K562 (cell line): ENCODE measurements around the gene THADA. TPM values are rescaled to one million over a fixed set of nuclear protein-coding genes. Genes with fewer than 3 reads are reported as not detected.

Source experiments
- ATAC-seq: fragments of 200-7000 bp; cut with Tn5 transposase; 3 replicates; pipeline ENCODE4 v1.9.1; 2020; ENCODE audit warnings: moderate library complexity
- BruUV-seq: library from RNA; stranded (reverse); fragments of 400-500 nt; replicated peaks from 2 replicates; lab custom pipeline; 2021; lab: Mats Ljungman, UMichigan
- CTCF ChIA-PET: fragments of 300-600 bp; formaldehyde crosslinking; extraction: SDS; loops from one replicate; lab custom pipeline; 2021; ENCODE audit warnings: low intra/inter-chr PET ratio; lab: Yijun Ruan, JAX
- POLR2A ChIA-PET: fragments of 300-600, 350-650 bp; sonication (Branson Sonifier 250); formaldehyde crosslinking; extraction: SDS; loops from one replicate; lab custom pipeline; 2021; ENCODE audit warnings: antibody characterized with exemption, inconsistent platforms; lab: Yijun Ruan, JAX
- DNase-seq, 4 experiments: peaks; one replicate each; pipeline versions ENCODE4 v3.0.0 to v3.0.0-alpha.2; 2011 to 2018; ENCODE audit warnings: low spot score in 3 of 4, mixed read lengths in 3 of 4; ENCODE audit errors: extremely low read depth in 1 of 4
- FAIRE-seq: peaks from 2 replicates; lab custom pipeline; 2011; peaks lifted over from hg19 to GRCh38; lab: Jason Lieb, UNC
- H2AFZ ChIP-seq: 2 replicates; pipeline ENCODE4 v1.6.0; 2011; ENCODE audit warnings: low read depth, low read length, control low read depth, inconsistent platforms
- H3K27ac ChIP-seq: fragments of 200-600 bp; 3 replicates; pipeline ENCODE4 v1.8.0; 2011; ENCODE audit warnings: low read depth, mild to moderate bottlenecking, control low read depth, inconsistent platforms, low read length, moderate library complexity, mixed read lengths; ENCODE audit errors: extremely low read depth
- H3K27me3 ChIP-seq, 2 experiments: fragments of 300-600 bp in 1 of 2; 2 replicates in 1 of 2; 3 replicates in 1 of 2; pipeline versions ENCODE4 v1.6.0 to v1.8.0; 2011; ENCODE audit warnings: inconsistent platforms in 2 of 2, low read length in 2 of 2, mild to moderate bottlenecking in 1 of 2, mixed read lengths in 1 of 2, moderate library complexity in 1 of 2; ENCODE audit not compliant: control insufficient read depth in 2 of 2, insufficient read depth in 2 of 2
- H3K36me3 ChIP-seq: fragments of 300-600 bp; 3 replicates; pipeline ENCODE4 v1.8.0; 2011; ENCODE audit warnings: mild to moderate bottlenecking, low read length, inconsistent platforms; ENCODE audit not compliant: control insufficient read depth, insufficient read depth
- H3K4me1 ChIP-seq, 2 experiments: fragments of 200-600 bp in 1 of 2; replicated peaks in 1 of 2; 2 replicates in 1 of 2; 3 replicates in 1 of 2; pipeline versions ENCODE4 v1.5.1 to v1.8.0; 2011; ENCODE audit warnings: inconsistent platforms in 2 of 2, low read length in 2 of 2, mild to moderate bottlenecking in 1 of 2, mixed read lengths in 1 of 2, moderate library complexity in 1 of 2; ENCODE audit not compliant: control insufficient read depth in 2 of 2, insufficient read depth in 2 of 2
- H3K4me2 ChIP-seq: 2 replicates; pipeline ENCODE4 v1.6.1; 2011; ENCODE audit warnings: low read length, control low read depth, inconsistent platforms, mixed read lengths; ENCODE audit not compliant: insufficient read depth
- H3K4me3 ChIP-seq: fragments of 200-600 bp; sonication (generic), shearing (Covaris generic); 2 replicates; pipeline ENCODE4 v1.5.1; 2016; ENCODE audit warnings: control low read depth, inconsistent platforms
- H3K79me2 ChIP-seq: fragments of 200-600 bp; 3 replicates; pipeline ENCODE4 v1.8.0; 2011; ENCODE audit warnings: low read length, inconsistent platforms; ENCODE audit not compliant: control insufficient read depth, insufficient read depth
- H3K9ac ChIP-seq, 2 experiments: 2 replicates each; pipeline versions ENCODE4 v1.6.0 to v1.6.1; 2011; ENCODE audit warnings: low read depth in 2 of 2, low read length in 2 of 2, control low read depth in 1 of 2, inconsistent platforms in 1 of 2, mild to moderate bottlenecking in 1 of 2, mixed read lengths in 1 of 2; ENCODE audit not compliant: insufficient read depth in 1 of 2
- H3K9me1 ChIP-seq: one replicate; pipeline ENCODE4 v1.6.0; 2011; ENCODE audit warnings: inconsistent platforms, mild to moderate bottlenecking, low read length, moderate library complexity; ENCODE audit not compliant: control insufficient read depth, insufficient read depth
- H3K9me3 ChIP-seq: replicated peaks from 2 replicates; pipeline ENCODE4 v1.5.1; 2011; ENCODE audit warnings: low read depth, low read length, inconsistent platforms; ENCODE audit not compliant: control insufficient read depth, insufficient read depth
- H4K20me1 ChIP-seq: replicated peaks from 2 replicates; pipeline ENCODE4 v1.6.1; 2011; ENCODE audit warnings: low read length, inconsistent platforms, mixed read lengths; ENCODE audit not compliant: control insufficient read depth, insufficient read depth
- CHD1 ChIP-seq: fragments of 200-600 bp; sonication (generic); IDR thresholded peaks from one replicate; pipeline ENCODE4 v1.6.1; 2012; ENCODE audit warnings: mild to moderate bottlenecking, moderate library complexity, low read length, inconsistent platforms
- NFIC ChIP-seq: fragments of 450-650 bp; IDR thresholded peaks from 2 replicates; pipeline ENCODE4 v1.6.1; 2017; ENCODE audit warnings: mild to moderate bottlenecking, inconsistent platforms
- OTX1 ChIP-seq: fragments of 450-650 bp; formaldehyde crosslinking; IDR thresholded peaks from 2 replicates; pipeline ENCODE4 v1.4.0; 2022; ENCODE audit warnings: mild to moderate bottlenecking
- PCBP1 ChIP-seq: fragments of 200-400 bp; formaldehyde crosslinking; IDR thresholded peaks from 2 replicates; pipeline ENCODE4 v1.6.1; 2018; ENCODE audit warnings: mild to moderate bottlenecking, low read depth, low read length; ENCODE audit not compliant: poor library complexity, severe bottlenecking
- ZNF253 ChIP-seq: fragments of 250-450 bp; sonication (Bioruptor Pico); conservative IDR thresholded peaks from 2 replicates; pipeline ENCODE4 v1.6.1; 2021; ENCODE audit warnings: mild to moderate bottlenecking
- WGBS: fragments of 100-300 bp; shearing (Covaris generic); methylation state at CpG from one replicate; pipeline ENCODE4 v1.1.6; 2016; ENCODE audit warnings: low coverage, mixed read lengths; ENCODE audit not compliant: insufficient coverage; ENCODE audit errors: missing lambda C conversion rate; 5-methylcytosine and 5-hydroxymethylcytosine counted together
- in situ Hi-C: fragments of 300-500 bp; cut with MboI; formaldehyde crosslinking; loops from 4 replicates; pipeline ENCODE4 v1.15.0; 2018; ENCODE audit warnings: inconsistent platforms, mixed read lengths
- intact Hi-C: fragments of 100-400 bp; cut with micrococcal nuclease; formaldehyde crosslinking; loops from 2 replicates; pipeline ENCODE4 v1.14.2; 2022
- polyA plus RNA-seq, 8 experiments: library from polyadenylated mRNA; depleted of rRNA in 4 of 8; stranded (reverse) in 5 of 8; unstranded in 3 of 8; fragments of >200 nt; fragmentation: Nextera tagmentation in 2 of 8; fragmentation: Illumina TruSeq in 1 of 8; extraction: Ambion mirVana in 2 of 8; extraction: Trizol in 1 of 8; gene quantifications; 2 replicates each; pipeline versions ENCODE4 v1.2.1 to v1.2.3, GENCODE V29; 2011 to 2014; ENCODE audit warnings: inconsistent platforms in 1 of 8, missing spikeins in 1 of 8
- total RNA-seq, 7 experiments: library from RNA; depleted of rRNA in 6 of 7; stranded (reverse); fragments of >200 nt in 6 of 7; fragmentation: Illumina TruSeq in 2 of 7; extraction: Trizol in 2 of 7; gene quantifications; 2 replicates each; pipeline versions ENCODE4 v1.2.1 to v1.2.3, GENCODE V29; 2011 to 2021; ENCODE audit warnings: low replicate concordance in 1 of 7
- TF ChIP-seq, protein P1 (sequence below), 3 experiments: IDR thresholded peaks in 2 of 3; conservative IDR thresholded peaks in 1 of 3; 2 replicates each; pipeline ENCODE4 v1.5.1; 2011 to 2012; ENCODE audit warnings: low read length in 3 of 3, mild to moderate bottlenecking in 3 of 3, control low read depth in 2 of 3, improper control_type of control experiment in 1 of 3, inconsistent platforms in 1 of 3, low read depth in 1 of 3, mixed read lengths in 1 of 3, moderate library complexity in 1 of 3; ENCODE audit not compliant: insufficient read depth in 2 of 3
- TF ChIP-seq, protein P2 (sequence below): sonication (generic); formaldehyde crosslinking; IDR thresholded peaks from 2 replicates; pipeline ENCODE4 v1.8.0; 2022; ENCODE audit warnings: mild to moderate bottlenecking, missing genetic modification reagents

Gene THADA
- total and polyA plus RNA-seq, 9 of the 15 experiments (the other 6 are each of a cell fraction or from before 2014, with no cell fraction given), result 17.8 to 34.7 (median 31.9) TPM

GRCh38 chr2:43524177-43524965, 71.5 kb downstream of the THADA start:
- Histone ChIP-seq H3K79me2 (no peaks in the 10 kb centered on the region), H3K27ac (no peak overlapping the region), H3K27me3 (no peaks in the 10 kb centered on the region), H2AFZ (no peak overlapping the region), H3K9ac (no peak overlapping the region), H3K4me3 (no peak overlapping the region), H3K4me1 (no peaks in the 10 kb centered on the region), H3K36me3 (no peaks in the 10 kb centered on the region), H3K9me3 (no peaks in the 10 kb centered on the region), H3K4me2 (no peak overlapping the region), H3K9me1 (no peaks in the 10 kb centered on the region), H4K20me1 (no peaks in the 10 kb centered on the region)
- ATAC-seq (0 out of 3 replicates have a peak, but pooled peaks have one; percentile 49), FAIRE-seq (peak; percentile 56), DNase-seq (peak in 2 of 4 experiments; percentile 38 to 46)
- in situ Hi-C loops, result no loop called here
- ChIA-PET POLR2A (no interaction called here), CTCF (no interaction called here)
- intact Hi-C loops, result no loop called here
- BruUV-seq, result no TSS peak
- no peak for TF ChIP-seq ZNF253
- TF ChIP-seq PCBP1, result no peak
- no peak for TF ChIP-seq NFIC
- TF ChIP-seq, protein P1, sequence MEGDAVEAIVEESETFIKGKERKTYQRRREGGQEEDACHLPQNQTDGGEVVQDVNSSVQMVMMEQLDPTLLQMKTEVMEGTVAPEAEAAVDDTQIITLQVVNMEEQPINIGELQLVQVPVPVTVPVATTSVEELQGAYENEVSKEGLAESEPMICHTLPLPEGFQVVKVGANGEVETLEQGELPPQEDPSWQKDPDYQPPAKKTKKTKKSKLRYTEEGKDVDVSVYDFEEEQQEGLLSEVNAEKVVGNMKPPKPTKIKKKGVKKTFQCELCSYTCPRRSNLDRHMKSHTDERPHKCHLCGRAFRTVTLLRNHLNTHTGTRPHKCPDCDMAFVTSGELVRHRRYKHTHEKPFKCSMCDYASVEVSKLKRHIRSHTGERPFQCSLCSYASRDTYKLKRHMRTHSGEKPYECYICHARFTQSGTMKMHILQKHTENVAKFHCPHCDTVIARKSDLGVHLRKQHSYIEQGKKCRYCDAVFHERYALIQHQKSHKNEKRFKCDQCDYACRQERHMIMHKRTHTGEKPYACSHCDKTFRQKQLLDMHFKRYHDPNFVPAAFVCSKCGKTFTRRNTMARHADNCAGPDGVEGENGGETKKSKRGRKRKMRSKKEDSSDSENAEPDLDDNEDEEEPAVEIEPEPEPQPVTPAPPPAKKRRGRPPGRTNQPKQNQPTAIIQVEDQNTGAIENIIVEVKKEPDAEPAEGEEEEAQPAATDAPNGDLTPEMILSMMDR (IDR thresholded peaks at IDR 0.05 in 2 of 3, conservative IDR thresholded peaks at IDR 0.05 in 1 of 3; ENCODE audit: insufficient read depth in 2 of 3, low read depth in 1 of 3, low read length in 3 of 3), result peak; percentile 12 to 41 (median 40); a peak in 4 of 6 replicates
- TF ChIP-seq OTX1 (CRISPR knock-in tag), result no peak
- no peak for TF ChIP-seq CHD1
- TF ChIP-seq, protein P2, sequence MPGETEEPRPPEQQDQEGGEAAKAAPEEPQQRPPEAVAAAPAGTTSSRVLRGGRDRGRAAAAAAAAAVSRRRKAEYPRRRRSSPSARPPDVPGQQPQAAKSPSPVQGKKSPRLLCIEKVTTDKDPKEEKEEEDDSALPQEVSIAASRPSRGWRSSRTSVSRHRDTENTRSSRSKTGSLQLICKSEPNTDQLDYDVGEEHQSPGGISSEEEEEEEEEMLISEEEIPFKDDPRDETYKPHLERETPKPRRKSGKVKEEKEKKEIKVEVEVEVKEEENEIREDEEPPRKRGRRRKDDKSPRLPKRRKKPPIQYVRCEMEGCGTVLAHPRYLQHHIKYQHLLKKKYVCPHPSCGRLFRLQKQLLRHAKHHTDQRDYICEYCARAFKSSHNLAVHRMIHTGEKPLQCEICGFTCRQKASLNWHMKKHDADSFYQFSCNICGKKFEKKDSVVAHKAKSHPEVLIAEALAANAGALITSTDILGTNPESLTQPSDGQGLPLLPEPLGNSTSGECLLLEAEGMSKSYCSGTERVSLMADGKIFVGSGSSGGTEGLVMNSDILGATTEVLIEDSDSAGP (CRISPR knock-in tag), result no peak
- 66% methylated on average over 3 of the region's 3 CpGs for WGBS
